SU-DHL-6 (cell line): ENCODE results near the gene NOC2L.

Source experiments
- CTCF ChIP-seq: fragments of 200-600 bp; sonication (generic); IDR thresholded peaks from one replicate; pipeline ENCODE4 v1.5.1; 2017; ENCODE audit warnings: antibody characterized with exemption, mild to moderate bottlenecking, low read length, moderate library complexity; ENCODE audit not compliant: insufficient read depth, poor library complexity, severe bottlenecking
- EZH2phosphoT487 ChIP-seq: fragments of 200-600 bp; sonication (generic), shearing (Covaris generic); conservative IDR thresholded peaks from 2 replicates; pipeline ENCODE4 v1.6.1; 2018; ENCODE audit warnings: mild to moderate bottlenecking, antibody characterized with exemption, low read length, moderate library complexity, mixed read lengths

GRCh38 chr1:917466-918091 is 41.5 kb downstream of the NOC2L start:
- no peak for TF ChIP-seq CTCF
- no peak for TF ChIP-seq EZH2phosphoT487
